Gastrocnemius medialis (tissue), 4 donors: ENCODE data around the gene NVL. TPM values are rescaled to one million over a fixed set of nuclear protein-coding genes. Genes with fewer than 3 reads are reported as not detected.
"Not testable (repeated sequence)": the region's sequence is repeated elsewhere in the genome, so short reads cannot be mapped to it uniquely, and the experiment has no call there.

ENCODE experiments used
- ATAC-seq, 2 donors: fragments of 150-250 bp; one replicate each; pipeline ENCODE4 v1.9.1; 2016
- DNase-seq, 2 donors: peaks; one replicate each; pipeline ENCODE4 v3.0.0-alpha.2; 2019
- H3K27ac ChIP-seq, 4 donors: fragments of 200-600 bp; sonication (generic); 1 replicate in 1 of 4; 2 replicates in 3 of 4; pipeline ENCODE4 v1.5.1; 2016 to 2018; ENCODE audit warnings: mild to moderate bottlenecking in 2 of 4, moderate library complexity in 1 of 4
- H3K27me3 ChIP-seq, 3 donors: fragments of 200-600 bp; sonication (generic) in 2 of 3; 1 replicate in 1 of 3; 2 replicates in 2 of 3; pipeline versions ENCODE4 v1.5.1 to v1.6.0; 2016 to 2019; ENCODE audit warnings: mild to moderate bottlenecking in 1 of 3, moderate library complexity in 1 of 3
- H3K36me3 ChIP-seq, 2 donors: fragments of 200-600 bp; sonication (generic) in 1 of 2; one replicate each; pipeline ENCODE4 v1.5.1; 2017 to 2018
- H3K4me1 ChIP-seq, 2 donors: fragments of 200-600 bp; sonication (generic) in 1 of 2; one replicate each; pipeline ENCODE4 v1.5.1; 2016 to 2017; ENCODE audit warnings: mild to moderate bottlenecking in 2 of 2
- H3K4me3 ChIP-seq, 4 donors: fragments of 200-600 bp; sonication (generic) in 3 of 4; 1 replicate in 1 of 4; 2 replicates in 3 of 4; pipeline ENCODE4 v1.5.1; 2016 to 2019; ENCODE audit warnings: mild to moderate bottlenecking in 2 of 4
- H3K9me3 ChIP-seq, 3 donors: fragments of 200-600 bp; sonication (generic) in 2 of 3; 1 replicate in 1 of 3; 2 replicates in 2 of 3; pipeline ENCODE4 v1.5.1; 2016 to 2019
- POLR2A ChIP-seq, 2 donors: fragments of 450-650 bp; IDR thresholded peaks; one replicate each; pipeline ENCODE4 v1.6.1; 2017; ENCODE audit warnings: antibody characterized with exemption in 2 of 2, mild to moderate bottlenecking in 2 of 2, moderate library complexity in 2 of 2
- in situ Hi-C, 4 donors: fragments of 200-750 bp; cut with MboI; loops; one replicate each; pipeline versions ENCODE4 v1.15.0 to v1.8.0; 2017; ENCODE audit warnings: low sequenced_read_pairs in 4 of 4
- intact Hi-C: fragments of 100-400 bp; cut with DNase I; formaldehyde crosslinking; loops from one replicate; pipeline ENCODE4 v1.15.1; 2023; ENCODE audit warnings: low total_unique reads
- total RNA-seq, 4 donors: library from RNA; depleted of rRNA; stranded (reverse); fragments of >200 nt; gene quantifications; one replicate each; pipeline versions ENCODE4 v1.1.0 to v1.2.3, GENCODE V29; 2016
- TF ChIP-seq, protein P1 (sequence below), 5 experiments: fragments of 450-650 bp in 3 of 5; fragments of 200-600 bp in 2 of 5; sonication (generic) in 2 of 5; IDR thresholded peaks in 4 of 5; conservative IDR thresholded peaks in 1 of 5; 1 replicate in 4 of 5; 2 replicates in 1 of 5; pipeline ENCODE4 v1.5.1; 2016 to 2019; ENCODE audit warnings: antibody characterized with exemption in 5 of 5, mild to moderate bottlenecking in 3 of 5, moderate library complexity in 3 of 5

NVL gene
- total RNA-seq, 4 donors from 2014 or later = 6.5 to 32.5 (median 7.7) TPM

DNA sequence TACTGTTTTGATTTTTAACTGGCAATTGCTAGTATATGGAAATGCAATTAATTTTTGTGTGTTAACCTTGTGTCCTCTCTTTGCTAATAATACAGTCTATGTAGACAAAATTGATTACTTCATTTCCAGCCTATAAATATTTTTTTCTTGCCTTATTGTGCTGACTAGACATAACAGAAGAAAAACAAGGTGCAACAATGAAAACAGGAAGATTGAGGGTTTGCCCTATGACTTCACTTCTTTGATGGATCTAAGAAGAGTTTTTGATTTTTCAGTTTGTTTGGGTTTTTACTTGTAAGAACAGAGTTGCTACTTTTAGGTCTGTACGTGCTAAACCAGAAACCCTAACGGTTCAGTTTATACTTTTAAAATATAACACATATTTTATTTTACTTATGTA, 18.2 kb upstream of the NVL start:
- no peak overlapping the region for H3K4me3 ChIP-seq
- DNase-seq = no peak
- H3K27ac ChIP-seq = no peak overlapping the region
- ATAC-seq = no peak
- H3K36me3 ChIP-seq = no peaks in the 10 kb centered on the region
- peaks cover 0 to 7% (median 0%) of the 10 kb centered on the region in 3 donors for H3K27me3 ChIP-seq
- TF ChIP-seq POLR2A (IDR thresholded peaks at IDR 0.05) = no peak
- TF ChIP-seq, protein P1, sequence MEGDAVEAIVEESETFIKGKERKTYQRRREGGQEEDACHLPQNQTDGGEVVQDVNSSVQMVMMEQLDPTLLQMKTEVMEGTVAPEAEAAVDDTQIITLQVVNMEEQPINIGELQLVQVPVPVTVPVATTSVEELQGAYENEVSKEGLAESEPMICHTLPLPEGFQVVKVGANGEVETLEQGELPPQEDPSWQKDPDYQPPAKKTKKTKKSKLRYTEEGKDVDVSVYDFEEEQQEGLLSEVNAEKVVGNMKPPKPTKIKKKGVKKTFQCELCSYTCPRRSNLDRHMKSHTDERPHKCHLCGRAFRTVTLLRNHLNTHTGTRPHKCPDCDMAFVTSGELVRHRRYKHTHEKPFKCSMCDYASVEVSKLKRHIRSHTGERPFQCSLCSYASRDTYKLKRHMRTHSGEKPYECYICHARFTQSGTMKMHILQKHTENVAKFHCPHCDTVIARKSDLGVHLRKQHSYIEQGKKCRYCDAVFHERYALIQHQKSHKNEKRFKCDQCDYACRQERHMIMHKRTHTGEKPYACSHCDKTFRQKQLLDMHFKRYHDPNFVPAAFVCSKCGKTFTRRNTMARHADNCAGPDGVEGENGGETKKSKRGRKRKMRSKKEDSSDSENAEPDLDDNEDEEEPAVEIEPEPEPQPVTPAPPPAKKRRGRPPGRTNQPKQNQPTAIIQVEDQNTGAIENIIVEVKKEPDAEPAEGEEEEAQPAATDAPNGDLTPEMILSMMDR (IDR thresholded peaks at IDR 0.05 in 4 of 5, conservative IDR thresholded peaks at IDR 0.05 in 1 of 5) = no peak
- intact Hi-C loops = no loop called here
- in situ Hi-C loops = loop anchor here in 2 of 4 donors (25.0 kb wide), 2 partner anchors 114 to 236 kb away; partner anchors contain the start of gene FBXO28 (in 1 of the 2)
- H3K4me1 ChIP-seq = peaks cover 0 to 7% of the 10 kb centered on the region in 2 donors
- peaks cover 0 to 9% (median 0%) of the 10 kb centered on the region in 3 donors for H3K9me3 ChIP-seq

DNA sequence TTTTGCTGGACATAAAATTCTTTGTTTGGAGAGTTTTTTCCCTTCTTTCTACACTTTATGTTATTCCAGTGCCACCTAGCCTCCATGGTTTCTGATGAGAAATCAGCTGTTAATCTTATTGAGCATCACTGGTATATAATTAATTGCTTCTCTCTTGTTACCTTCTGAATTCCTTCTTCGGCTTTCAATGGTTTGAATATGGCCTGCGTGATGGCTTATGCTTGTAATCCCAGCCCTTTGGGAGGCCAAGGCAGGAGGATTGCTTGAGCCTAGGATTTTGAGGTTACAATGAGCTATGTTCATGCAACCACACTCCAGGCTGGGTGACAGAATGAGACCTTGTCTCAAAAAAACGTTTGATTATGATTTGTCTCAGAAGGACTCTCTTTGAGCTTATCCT, 13.7 kb upstream of the NVL start:
- ATAC-seq (no peak), DNase-seq (no peak)
- in situ Hi-C loops = loop anchor here in 2 of 4 donors (25.0 kb wide), 2 partner anchors 119 to 231 kb away; partner anchors contain the start of gene FBXO28 (in 1 of the 2)
- no peak overlapping the region for H3K27ac ChIP-seq
- intact Hi-C loops = no loop called here
- H3K36me3 ChIP-seq = no peaks in the 10 kb centered on the region
- H3K4me1 ChIP-seq = peaks cover 0 to 7% of the 10 kb centered on the region in 2 donors
- H3K27me3 ChIP-seq = peaks cover 0 to 16% (median 3%) of the 10 kb centered on the region in 3 donors
- peak overlapping the region in 1 of 4 donors; percentile 34 for H3K4me3 ChIP-seq
- peaks cover 0 to 9% (median 0%) of the 10 kb centered on the region in 3 donors for H3K9me3 ChIP-seq
- no peak for TF ChIP-seq POLR2A (IDR thresholded peaks at IDR 0.05)
- TF ChIP-seq, protein P1 (IDR thresholded peaks at IDR 0.05 in 4 of 5, conservative IDR thresholded peaks at IDR 0.05 in 1 of 5) = no peak

DNA sequence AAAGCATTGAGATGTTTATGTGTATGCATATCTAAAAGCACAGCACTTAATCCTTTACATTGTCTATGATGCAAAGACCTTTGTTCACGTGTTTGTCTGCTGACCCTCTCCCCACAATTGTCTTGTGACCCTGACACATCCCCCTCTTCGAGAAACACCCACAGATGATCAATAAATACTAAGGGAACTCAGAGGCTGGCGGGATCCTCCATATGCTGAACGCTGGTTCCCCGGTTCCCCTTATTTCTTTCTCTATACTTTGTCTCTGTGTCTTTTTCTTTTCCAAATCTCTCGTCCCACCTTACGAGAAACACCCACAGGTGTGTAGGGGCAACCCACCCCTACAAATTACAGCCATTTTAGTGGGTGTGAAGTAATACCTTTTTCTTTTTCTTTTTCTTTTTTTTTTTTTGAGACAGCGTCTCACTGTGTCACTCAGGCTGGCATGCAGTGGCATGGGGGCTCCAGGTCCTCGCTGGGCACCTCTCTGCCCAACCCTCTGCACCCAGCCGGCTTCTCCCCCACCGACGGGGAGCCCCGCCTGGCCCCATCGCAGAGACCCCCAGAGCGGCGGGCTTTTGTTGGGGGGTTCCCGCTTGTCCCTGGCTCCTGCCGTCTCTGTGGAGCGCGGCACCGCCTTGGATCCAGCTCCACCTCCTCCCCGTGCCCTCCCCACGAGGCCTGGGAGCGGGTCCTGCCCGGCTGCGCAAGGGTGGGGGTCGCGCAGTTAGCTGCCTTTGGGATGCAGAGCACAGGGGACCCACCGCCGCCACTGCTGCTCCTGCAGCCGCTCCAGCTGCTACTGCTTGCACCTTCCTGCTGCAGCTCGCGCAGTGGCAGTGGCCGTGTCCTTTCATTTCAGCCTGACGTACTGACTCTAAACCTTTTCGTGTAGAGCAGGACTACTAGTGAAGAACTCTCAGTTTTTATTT, 10.7 kb upstream of the NVL start:
- H3K4me3 ChIP-seq = peak overlapping the region; percentile 39 to 61 (median 52)
- H3K36me3 ChIP-seq, H3K9me3 ChIP-seq, H3K27ac ChIP-seq, intact Hi-C loops, DNase-seq, ATAC-seq, H3K4me1 ChIP-seq: not testable (repeated sequence)
- peaks cover 0 to 16% (median 3%) of the 10 kb centered on the region in 3 donors for H3K27me3 ChIP-seq
- in situ Hi-C loops = loop anchor here in 2 of 4 donors (25.0 kb wide), 2 partner anchors 122 to 228 kb away; partner anchors contain the start of gene FBXO28 (in 1 of the 2)

DNA sequence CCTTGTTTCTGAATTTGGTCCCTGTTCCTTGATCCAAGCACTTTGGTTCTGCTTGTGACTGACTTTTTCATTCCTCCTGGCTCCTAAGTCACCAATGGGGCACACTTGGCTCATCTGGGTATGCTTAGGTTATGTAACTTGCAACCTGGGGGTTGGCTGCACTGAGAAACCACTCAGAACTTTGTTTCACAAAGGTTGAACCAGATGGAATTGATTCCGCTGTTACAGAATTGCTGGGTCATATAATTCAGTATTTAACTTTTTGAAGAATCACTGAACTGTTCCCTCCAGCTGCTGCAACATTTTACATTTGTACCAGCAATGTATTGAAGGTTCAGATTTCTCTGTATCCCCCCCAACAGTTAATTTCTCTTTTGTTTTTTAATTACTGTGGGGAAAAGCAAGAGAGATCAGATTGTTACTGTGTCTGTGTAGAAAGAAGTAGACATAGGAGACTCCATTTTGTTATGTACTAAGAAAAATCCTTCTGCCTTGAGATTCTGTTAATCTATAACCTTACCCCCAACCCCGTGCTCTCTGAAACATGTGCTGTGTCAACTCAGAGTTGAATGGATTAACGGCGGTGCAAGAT, 9.6 kb upstream of the NVL start:
- ATAC-seq = no peak
- in situ Hi-C loops = loop anchor here in 3 of 4 donors (10.0 to 25.0 kb wide), 4 partner anchors 115 to 227 kb away; partner anchors contain the start of gene FBXO28 (in 2 of the 3)
- H3K9me3 ChIP-seq = peaks cover 0 to 9% (median 0%) of the 10 kb centered on the region in 3 donors
- no peaks in the 10 kb centered on the region for H3K36me3 ChIP-seq
- TF ChIP-seq, protein P1 (IDR thresholded peaks at IDR 0.05 in 4 of 5, conservative IDR thresholded peaks at IDR 0.05 in 1 of 5) = no peak
- TF ChIP-seq POLR2A (IDR thresholded peaks at IDR 0.05) = no peak
- intact Hi-C loops = no loop called here
- no peak for DNase-seq
- H3K4me1 ChIP-seq = no peaks in the 10 kb centered on the region
- no peak overlapping the region for H3K27ac ChIP-seq
- peaks cover 0 to 16% (median 3%) of the 10 kb centered on the region in 3 donors for H3K27me3 ChIP-seq
- no peak overlapping the region for H3K4me3 ChIP-seq
